HCT116 (cell line): ENCODE results near the gene ANO10. TPM values are rescaled to one million over a fixed set of nuclear protein-coding genes. Genes with fewer than 3 reads are reported as not detected.

Experiments
- ATAC-seq: fragments of 200-7000 bp; cut with Tn5 transposase; 2 replicates; pipeline ENCODE4 v1.9.1; 2020; ENCODE audit warnings: mild to moderate bottlenecking, moderate library complexity
- BruUV-seq: library from RNA; stranded (reverse); fragments of 400-500 nt; replicated peaks from 2 replicates; lab custom pipeline; 2021; lab: Mats Ljungman, UMichigan
- CTCF ChIA-PET: fragments of 300-600 bp; sonication (Branson Sonifier 250); formaldehyde crosslinking; loops from one replicate; lab custom pipeline; 2021; ENCODE audit warnings: antibody characterized with exemption; lab: Charles Lee
- POLR2A ChIA-PET: fragments of 300-600, 350-600 bp; sonication (Branson Sonifier 250); formaldehyde crosslinking; loops from one replicate; lab custom pipeline; 2021; ENCODE audit warnings: antibody characterized with exemption; lab: Charles Lee
- RAD21 ChIA-PET, 2 experiments: fragments of 300-600 bp; sonication (Branson Sonifier 250); formaldehyde crosslinking; loops; one replicate each; lab custom pipeline; 2023; ENCODE audit warnings: low total read pairs in 2 of 2; ENCODE audit not compliant: uncharacterized antibody in 2 of 2, unreplicated experiment in 2 of 2, low non-redundant PET in 1 of 2; lab: Charles Lee
- DNase-seq: peaks from one replicate; pipeline ENCODE4 v3.0.0-alpha.2; 2010; ENCODE audit warnings: low read depth, low spot score
- H2AFZ ChIP-seq: fragments of 200-600 bp; shearing (Covaris generic), sonication (generic); 2 replicates; pipeline ENCODE4 v1.6.1; 2017; ENCODE audit warnings: low read depth, mixed run types, mixed read lengths, antibody characterized with exemption, low read length; ENCODE audit not compliant: poor library complexity, severe bottlenecking
- H3K27ac ChIP-seq: 2 replicates; pipeline ENCODE4 v1.5.1; 2012; ENCODE audit warnings: low read depth, low read length
- H3K27me3 ChIP-seq: fragments of 200-600 bp; sonication (generic); 2 replicates; pipeline ENCODE4 v1.6.1; 2016; ENCODE audit warnings: mixed run types, low read length, mixed read lengths; ENCODE audit not compliant: insufficient read depth
- H3K36me3 ChIP-seq, 2 experiments: fragments of 200-500 bp in 1 of 2; fragments of 200-600 bp in 1 of 2; sonication (Bioruptor generic) in 1 of 2; sonication (generic) in 1 of 2; 2 replicates each; pipeline versions ENCODE4 v1.5.1 to v1.6.1; 2014 to 2016; ENCODE audit warnings: low read length in 2 of 2, inconsistent platforms in 1 of 2, mixed read lengths in 1 of 2, mixed run types in 1 of 2; ENCODE audit not compliant: insufficient read depth in 2 of 2, control insufficient read depth in 1 of 2
- H3K4me1 ChIP-seq, 2 experiments: fragments of 200-600 bp in 1 of 2; sonication (generic) in 1 of 2; 2 replicates each; pipeline versions ENCODE4 v1.5.1 to v1.6.1; 2012 to 2017; ENCODE audit warnings: low read length in 2 of 2, inconsistent platforms in 1 of 2, mild to moderate bottlenecking in 1 of 2, mixed read lengths in 1 of 2, mixed run types in 1 of 2, moderate library complexity in 1 of 2; ENCODE audit not compliant: insufficient read depth in 2 of 2, control insufficient read depth in 1 of 2
- H3K4me2 ChIP-seq: fragments of 200-600 bp; sonication (generic); 2 replicates; pipeline ENCODE4 v1.6.1; 2017; ENCODE audit warnings: mixed run types, low read length, mixed read lengths
- H3K4me3 ChIP-seq, 2 experiments: fragments of 200-600 bp in 1 of 2; sonication (generic) in 1 of 2; replicated peaks in 1 of 2; 2 replicates each; pipeline ENCODE4 v1.5.1; 2011 to 2016; ENCODE audit warnings: low read length in 2 of 2, control low read depth in 1 of 2, low read depth in 1 of 2, mild to moderate bottlenecking in 1 of 2, mixed read lengths in 1 of 2, mixed run types in 1 of 2
- H3K79me2 ChIP-seq: fragments of 200-600 bp; sonication (generic); 2 replicates; pipeline ENCODE4 v1.6.1; 2017; ENCODE audit warnings: mild to moderate bottlenecking, mixed run types, low read length, moderate library complexity, mixed read lengths; ENCODE audit not compliant: insufficient read depth
- H3K9ac ChIP-seq: fragments of 200-600 bp; sonication (generic); 2 replicates; pipeline ENCODE4 v1.6.1; 2016; ENCODE audit warnings: low read length, mixed read lengths
- H3K9me2 ChIP-seq: fragments of 200-600 bp; sonication (generic), shearing (Covaris generic); 2 replicates; pipeline ENCODE4 v1.6.1; 2017; ENCODE audit warnings: mixed run types, mild to moderate bottlenecking, moderate library complexity; ENCODE audit not compliant: insufficient read depth
- H3K9me3 ChIP-seq, 2 experiments: fragments of 200-500 bp in 1 of 2; fragments of 200-600 bp in 1 of 2; sonication (Bioruptor generic) in 1 of 2; sonication (generic) in 1 of 2; 2 replicates each; pipeline ENCODE4 v1.6.1; 2014 to 2017; ENCODE audit warnings: low read length in 2 of 2, mixed read lengths in 2 of 2, inconsistent platforms in 1 of 2, low read depth in 1 of 2, mild to moderate bottlenecking in 1 of 2, mixed run types in 1 of 2, moderate library complexity in 1 of 2; ENCODE audit not compliant: control insufficient read depth in 1 of 2, insufficient read depth in 1 of 2
- H4K20me1 ChIP-seq: fragments of 200-600 bp; sonication (generic), shearing (Covaris generic); 2 replicates; pipeline ENCODE4 v1.6.1; 2017; ENCODE audit warnings: mixed run types, mild to moderate bottlenecking, moderate library complexity; ENCODE audit not compliant: insufficient read depth
- CBX3 ChIP-seq: IDR thresholded peaks from 2 replicates; pipeline ENCODE4 v1.6.1; 2012; ENCODE audit warnings: low read depth
- EGR1 ChIP-seq: IDR thresholded peaks from 2 replicates; pipeline ENCODE4 v1.6.1; 2012; ENCODE audit warnings: low read depth
- ELF1 ChIP-seq: IDR thresholded peaks from 2 replicates; pipeline ENCODE4 v1.6.1; 2012; ENCODE audit warnings: low read depth, borderline replicate concordance
- EZH2 ChIP-seq: fragments of 200-600 bp; sonication (generic); IDR thresholded peaks from 2 replicates; pipeline ENCODE4 v1.6.1; 2017; ENCODE audit warnings: antibody characterized with exemption, mixed run types
- EZH2phosphoT487 ChIP-seq: fragments of 200-600 bp; IDR thresholded peaks from 2 replicates; pipeline ENCODE4 v1.6.1; 2018; ENCODE audit warnings: antibody characterized with exemption, borderline replicate concordance
- FOSL1 ChIP-seq: IDR thresholded peaks from 2 replicates; pipeline ENCODE4 v1.6.1; 2012; ENCODE audit warnings: low read depth
- POLR2A ChIP-seq: IDR thresholded peaks from 2 replicates; pipeline ENCODE4 v1.7.0; 2011; ENCODE audit warnings: borderline replicate concordance; ENCODE audit not compliant: insufficient read depth, insufficient read length; ENCODE audit errors: extremely low read depth
- RAD21 ChIP-seq: IDR thresholded peaks from 2 replicates; pipeline ENCODE4 v1.6.1; 2012; ENCODE audit warnings: low read depth, mild to moderate bottlenecking
- SIN3A ChIP-seq: IDR thresholded peaks from 2 replicates; pipeline ENCODE4 v1.6.1; 2012; ENCODE audit warnings: low read depth
- TCF7L2 ChIP-seq: IDR thresholded peaks from 2 replicates; pipeline ENCODE4 v1.7.0; 2011; ENCODE audit warnings: borderline replicate concordance, inconsistent platforms; ENCODE audit not compliant: insufficient read depth, insufficient read length; ENCODE audit errors: extremely low read depth
- YY1 ChIP-seq: IDR thresholded peaks from 2 replicates; pipeline ENCODE4 v1.6.1; 2011; ENCODE audit warnings: low read length, low read depth, moderate library complexity, mild to moderate bottlenecking; ENCODE audit not compliant: insufficient replicate concordance; ENCODE audit errors: extremely low read depth
- ZFX ChIP-seq: fragments of 450-650 bp; IDR thresholded peaks from 2 replicates; pipeline ENCODE4 v1.6.1; 2017
- ZNF274 ChIP-seq: fragments of 200-500 bp; sonication (Bioruptor generic); IDR thresholded peaks from 2 replicates; pipeline ENCODE4 v1.6.1; 2014; ENCODE audit warnings: mild to moderate bottlenecking, low read depth, low read length, inconsistent platforms
- intact Hi-C: fragments of 100-400 bp; cut with micrococcal nuclease; formaldehyde crosslinking; loops from 2 replicates; pipeline ENCODE4 v1.10.0; 2022
- total RNA-seq: library from RNA; stranded (reverse); gene quantifications from one replicate; pipeline ENCODE4 v1.2.1, GENCODE V29; 2021; ENCODE audit not compliant: unreplicated experiment
- TF ChIP-seq, protein P1 (sequence below): IDR thresholded peaks from 2 replicates; pipeline ENCODE4 v1.6.1; 2012; ENCODE audit warnings: low read depth
- TF ChIP-seq, protein P2 (sequence below), 3 experiments: fragments of 200-600 bp in 1 of 3; sonication (generic) in 1 of 3; IDR thresholded peaks in 2 of 3; conservative IDR thresholded peaks in 1 of 3; 2 replicates each; pipeline ENCODE4 v1.5.1; 2012 to 2017; ENCODE audit warnings: low read depth in 2 of 3, low read length in 2 of 3, antibody characterized with exemption in 1 of 3, borderline replicate concordance in 1 of 3, control low read depth in 1 of 3, mild to moderate bottlenecking in 1 of 3, mixed read lengths in 1 of 3, mixed run types in 1 of 3, moderate library complexity in 1 of 3; ENCODE audit not compliant: insufficient read depth in 1 of 3

The ANO10 gene
- total RNA-seq, 1 experiment from 2014 or later, result 13.3 TPM

DNA sequence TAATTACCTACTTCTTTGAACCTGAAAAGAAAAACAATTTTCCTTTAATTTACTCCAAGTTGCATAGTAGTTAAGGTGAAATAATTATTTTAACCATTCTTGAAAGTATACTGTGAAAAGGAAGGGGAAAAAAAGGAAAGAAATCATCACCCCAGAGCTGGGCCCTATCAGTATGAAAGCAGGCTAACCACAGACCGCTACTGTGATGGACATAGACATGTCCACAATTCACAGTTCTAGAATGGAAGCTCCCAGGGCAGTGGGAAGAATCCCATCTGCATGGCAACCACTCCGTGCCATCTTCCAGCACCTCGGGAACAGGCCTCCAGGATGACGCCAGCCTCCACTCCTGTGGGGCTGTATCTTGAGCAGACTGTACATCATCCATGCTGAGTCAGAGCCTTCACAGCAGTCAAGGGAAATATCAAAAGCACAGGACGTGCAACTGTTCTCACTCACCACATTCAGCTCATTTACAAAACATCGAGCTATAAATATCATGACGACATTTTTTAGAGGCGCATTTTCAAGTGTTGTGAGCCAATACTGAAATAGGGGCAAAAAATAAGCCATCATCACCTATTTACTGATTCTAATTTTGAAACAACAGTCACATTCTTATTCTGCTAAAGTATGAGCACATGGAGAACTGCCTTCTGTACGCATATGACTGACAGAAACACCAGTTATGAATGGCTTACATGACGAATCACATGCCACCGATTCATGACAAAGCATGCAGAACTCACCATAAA is 215.7 kb downstream of the ANO10 start (continued):
- TF ChIP-seq EGR1 (no peak), FOSL1 (no peak)
- TF ChIP-seq, protein P1, sequence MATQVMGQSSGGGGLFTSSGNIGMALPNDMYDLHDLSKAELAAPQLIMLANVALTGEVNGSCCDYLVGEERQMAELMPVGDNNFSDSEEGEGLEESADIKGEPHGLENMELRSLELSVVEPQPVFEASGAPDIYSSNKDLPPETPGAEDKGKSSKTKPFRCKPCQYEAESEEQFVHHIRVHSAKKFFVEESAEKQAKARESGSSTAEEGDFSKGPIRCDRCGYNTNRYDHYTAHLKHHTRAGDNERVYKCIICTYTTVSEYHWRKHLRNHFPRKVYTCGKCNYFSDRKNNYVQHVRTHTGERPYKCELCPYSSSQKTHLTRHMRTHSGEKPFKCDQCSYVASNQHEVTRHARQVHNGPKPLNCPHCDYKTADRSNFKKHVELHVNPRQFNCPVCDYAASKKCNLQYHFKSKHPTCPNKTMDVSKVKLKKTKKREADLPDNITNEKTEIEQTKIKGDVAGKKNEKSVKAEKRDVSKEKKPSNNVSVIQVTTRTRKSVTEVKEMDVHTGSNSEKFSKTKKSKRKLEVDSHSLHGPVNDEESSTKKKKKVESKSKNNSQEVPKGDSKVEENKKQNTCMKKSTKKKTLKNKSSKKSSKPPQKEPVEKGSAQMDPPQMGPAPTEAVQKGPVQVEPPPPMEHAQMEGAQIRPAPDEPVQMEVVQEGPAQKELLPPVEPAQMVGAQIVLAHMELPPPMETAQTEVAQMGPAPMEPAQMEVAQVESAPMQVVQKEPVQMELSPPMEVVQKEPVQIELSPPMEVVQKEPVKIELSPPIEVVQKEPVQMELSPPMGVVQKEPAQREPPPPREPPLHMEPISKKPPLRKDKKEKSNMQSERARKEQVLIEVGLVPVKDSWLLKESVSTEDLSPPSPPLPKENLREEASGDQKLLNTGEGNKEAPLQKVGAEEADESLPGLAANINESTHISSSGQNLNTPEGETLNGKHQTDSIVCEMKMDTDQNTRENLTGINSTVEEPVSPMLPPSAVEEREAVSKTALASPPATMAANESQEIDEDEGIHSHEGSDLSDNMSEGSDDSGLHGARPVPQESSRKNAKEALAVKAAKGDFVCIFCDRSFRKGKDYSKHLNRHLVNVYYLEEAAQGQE, result no peak

DNA sequence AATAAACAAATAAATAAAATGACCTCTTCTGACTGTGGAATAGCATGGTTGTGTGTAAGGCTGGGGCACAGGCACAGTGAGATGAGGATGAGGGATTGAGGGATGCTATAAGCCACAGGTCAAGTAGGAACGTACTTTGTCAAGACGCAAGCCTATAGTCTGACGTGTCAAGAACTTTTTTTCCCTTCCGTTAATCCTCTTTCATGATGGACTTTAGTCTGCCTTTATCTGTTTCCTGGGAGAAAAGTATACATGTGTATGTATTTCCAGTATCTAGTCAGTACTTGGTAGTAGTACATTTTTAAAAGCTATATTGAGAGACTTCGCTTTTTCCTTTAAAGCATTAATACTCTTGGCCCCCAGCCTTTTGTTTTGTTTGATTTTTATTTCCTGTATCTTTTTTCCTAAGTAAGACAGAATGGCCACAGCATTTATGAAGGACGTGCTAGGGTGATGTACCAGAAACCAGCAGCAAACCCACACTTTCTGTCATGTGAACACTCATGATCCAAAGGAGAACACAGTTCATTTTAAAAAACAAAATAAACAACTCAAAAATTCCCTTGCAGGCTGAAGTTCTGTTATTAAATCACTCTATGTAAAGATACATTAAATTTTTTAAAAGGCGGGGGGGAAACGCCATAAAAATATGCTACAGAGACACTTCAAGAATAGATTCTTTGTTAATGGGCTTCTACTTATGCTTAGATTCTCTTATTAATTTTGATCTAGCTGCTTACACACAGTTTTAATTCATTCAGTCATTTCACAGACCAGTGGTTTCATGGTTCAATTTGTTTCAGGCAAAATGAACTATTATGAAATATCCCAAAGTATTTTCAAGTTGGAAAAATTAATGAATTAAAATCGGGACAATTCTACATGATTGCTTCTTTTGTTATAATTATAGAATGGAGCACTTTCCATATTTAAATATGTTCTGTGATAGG is 220.8 kb downstream of the ANO10 start:
- ChIA-PET CTCF (no interaction called here), POLR2A (no interaction called here), RAD21 (no interaction called here)
- DNase-seq (no peak), ATAC-seq (no peak)
- Histone ChIP-seq H3K4me3 (no peak overlapping the region), H3K4me2 (no peak overlapping the region), H3K27ac (no peak overlapping the region), H3K9me2 (no peaks in the 10 kb centered on the region), H4K20me1 (no peaks in the 10 kb centered on the region), H3K9ac (no peak overlapping the region), H3K36me3 (no peaks in the 10 kb centered on the region), H3K79me2 (no peaks in the 10 kb centered on the region)
- intact Hi-C loops, result no loop called here
- no TSS peak for BruUV-seq
- TF ChIP-seq POLR2A, result no peak
- no peak for TF ChIP-seq YY1
- TF ChIP-seq EZH2phosphoT487, result no peak
- TF ChIP-seq CBX3, result no peak
- TF ChIP-seq, protein P2, sequence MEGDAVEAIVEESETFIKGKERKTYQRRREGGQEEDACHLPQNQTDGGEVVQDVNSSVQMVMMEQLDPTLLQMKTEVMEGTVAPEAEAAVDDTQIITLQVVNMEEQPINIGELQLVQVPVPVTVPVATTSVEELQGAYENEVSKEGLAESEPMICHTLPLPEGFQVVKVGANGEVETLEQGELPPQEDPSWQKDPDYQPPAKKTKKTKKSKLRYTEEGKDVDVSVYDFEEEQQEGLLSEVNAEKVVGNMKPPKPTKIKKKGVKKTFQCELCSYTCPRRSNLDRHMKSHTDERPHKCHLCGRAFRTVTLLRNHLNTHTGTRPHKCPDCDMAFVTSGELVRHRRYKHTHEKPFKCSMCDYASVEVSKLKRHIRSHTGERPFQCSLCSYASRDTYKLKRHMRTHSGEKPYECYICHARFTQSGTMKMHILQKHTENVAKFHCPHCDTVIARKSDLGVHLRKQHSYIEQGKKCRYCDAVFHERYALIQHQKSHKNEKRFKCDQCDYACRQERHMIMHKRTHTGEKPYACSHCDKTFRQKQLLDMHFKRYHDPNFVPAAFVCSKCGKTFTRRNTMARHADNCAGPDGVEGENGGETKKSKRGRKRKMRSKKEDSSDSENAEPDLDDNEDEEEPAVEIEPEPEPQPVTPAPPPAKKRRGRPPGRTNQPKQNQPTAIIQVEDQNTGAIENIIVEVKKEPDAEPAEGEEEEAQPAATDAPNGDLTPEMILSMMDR (IDR thresholded peaks at IDR 0.05 in 2 of 3, conservative IDR thresholded peaks at IDR 0.05 in 1 of 3; ENCODE audit: borderline replicate concordance in 1 of 3, insufficient read depth in 1 of 3, low read depth in 2 of 3, low read length in 2 of 3), result no peak
- no peak for TF ChIP-seq ZFX
- no peak for TF ChIP-seq EZH2
- no peak for TF ChIP-seq RAD21
- TF ChIP-seq ZNF274, result no peak
- no peak for TF ChIP-seq SIN3A
- TF ChIP-seq TCF7L2, result no peak
- TF ChIP-seq FOSL1, result no peak
- TF ChIP-seq ELF1, result no peak
- TF ChIP-seq, all 23 proteins: peak for 0
- Histone ChIP-seq H3K27me3 (no peaks in the 10 kb centered on the region), H3K9me3 (no peaks in the 10 kb centered on the region), H2AFZ (no peak overlapping the region), H3K4me1 (no peaks in the 10 kb centered on the region)
